ENCODE data around the gene STRN3. TPM values are rescaled to one million over a fixed set of nuclear protein-coding genes. Genes with fewer than 3 reads are reported as not detected.

Gene STRN3
- total and polyA plus RNA-seq, 2 of the 4 experiments (the other 2 are of a cell fraction), result 10.8 to 78.7 TPM

GRCh38 chr14:30921305-30921704, 104.9 kb downstream of the STRN3 start:
- CTCF ChIA-PET, result no interaction called here
- no peak overlapping the region for H4K5ac ChIP-seq (ENCODE audit: low read depth, low read length)
- H3K18ac ChIP-seq (ENCODE audit: low read depth, low read length), result no peak overlapping the region
- DNase-seq (peak; percentile 28), ATAC-seq (ENCODE audit: low read depth) (no peak)
- dilution Hi-C loops (cut with HindIII; ENCODE audit: low sequenced_read_pairs, unreplicated experiment) (no loop called here), in situ Hi-C loops (cut with MboI; ENCODE audit: low sequenced_read_pairs) (no loop called here), intact Hi-C loops (cut with micrococcal nuclease) (no loop called here)
- no peak overlapping the region for H2BK20ac ChIP-seq (ENCODE audit: low read depth, low read length)
- no CpG with 5 or more reads among the region's 1 CpG for WGBS, 2 experiments (ENCODE audit: extremely low coverage in 2 of 2, insufficient read length in 1 of 2)
- no peak overlapping the region for H3K4ac ChIP-seq (ENCODE audit: low read depth, low read length)
- no peak overlapping the region for H4K91ac ChIP-seq (ENCODE audit: insufficient read depth, low read depth, low read length)
- no peak overlapping the region for H2AK5ac ChIP-seq (ENCODE audit: low read depth, low read length)
- H3K36me3 ChIP-seq (ENCODE audit: control insufficient read depth, insufficient read depth, low read length), result peaks cover 10% of the 10 kb centered on the region
- no peak overlapping the region for H3K23ac ChIP-seq (ENCODE audit: low read depth, low read length)
- H3K4me3 ChIP-seq (ENCODE audit: insufficient read depth, low read depth, low read length), result no peak overlapping the region
- H4K20me1 ChIP-seq (ENCODE audit: insufficient read depth, low read length), result no peaks in the 10 kb centered on the region; the same call in 1 of the 2 replicates
- H3K4me2 ChIP-seq (ENCODE audit: low read depth, low read length), result no peak overlapping the region
- H3K4me1 ChIP-seq (ENCODE audit: control insufficient read depth, insufficient read depth, low read length), result 0 out of 2 replicates have a peak, but pooled peaks cover 1% of the 10 kb centered on the region
- no peak overlapping the region for H2BK15ac ChIP-seq (ENCODE audit: low read depth, low read length)
- no peak overlapping the region for H2BK120ac ChIP-seq (ENCODE audit: low read depth, low read length)
- no peaks in the 10 kb centered on the region for H3K27me3 ChIP-seq (ENCODE audit: control insufficient read depth, insufficient read depth, low read length)
- no TSS peak for BruUV-seq (replicated peaks)
- TF ChIP-seq RAD21 (IDR thresholded peaks at IDR 0.05; ENCODE audit: low read length) (no peak), CTCF (conservative IDR thresholded peaks at IDR 0.05; ENCODE audit: low read depth, low read length) (no peak), USF2 (IDR thresholded peaks at IDR 0.05; ENCODE audit: low read depth, low read length) (no peak), CEBPB (IDR thresholded peaks at IDR 0.05; ENCODE audit: low read depth, low read length) (peak; percentile 63; the same call in 1 of the 2 replicates), CHD1 (IDR thresholded peaks at IDR 0.05; ENCODE audit: low read depth, low read length) (no peak)
- no peak overlapping the region for H3K9ac ChIP-seq (ENCODE audit: low read depth, low read length)
- no peak overlapping the region for H2BK5ac ChIP-seq (ENCODE audit: low read depth, low read length, poor library complexity, severe bottlenecking)
- no peak overlapping the region for H3K27ac ChIP-seq (ENCODE audit: insufficient read depth, low read length)
- H3K79me1 ChIP-seq (ENCODE audit: low read depth in 1 of 2, low read length in 2 of 2), result peaks cover 15 to 30% of the 10 kb centered on the region in 2 experiments; a peak in 3 of 4 replicates
- no peak overlapping the region for H4K8ac ChIP-seq (ENCODE audit: low read depth in 2 of 2, low read length in 2 of 2)
- no peak overlapping the region for H3K56ac ChIP-seq (ENCODE audit: extremely low read depth, insufficient read depth, low read length)
- no peak overlapping the region for H2AK9ac ChIP-seq (replicated peaks; ENCODE audit: low read depth, low read length, poor library complexity)
- POLR2A ChIA-PET (ENCODE audit: unreplicated experiment), result no interaction called here
- no peak overlapping the region for H3K14ac ChIP-seq (replicated peaks; ENCODE audit: low read depth, low read length)
- peaks cover 2% of the 10 kb centered on the region for H3K9me1 ChIP-seq (ENCODE audit: insufficient read depth, low read length)
- no peaks in the 10 kb centered on the region for H3K9me3 ChIP-seq (ENCODE audit: control insufficient read depth, insufficient read depth, low read length)
- no peak overlapping the region for H2AFZ ChIP-seq (replicated peaks; ENCODE audit: low read length, poor library complexity)

All from IMR-90 (cell line).